ENCODE measurements around the gene UBXN7. TPM values are rescaled to one million over a fixed set of nuclear protein-coding genes. Genes with fewer than 3 reads are reported as not detected.

The UBXN7 gene
- polyA plus RNA-seq, 1 of the 3 experiments (the other 2 are of a cell fraction) = 6.4 TPM

- WGBS (ENCODE audit: low lambda C conversion rate) = 94% methylated on average over 2 of the region's 2 CpGs
- POLR2A ChIA-PET = no interaction called here
Observed at GRCh38 chr3:196340466-196340865, 91.8 kb downstream of the UBXN7 start.

GRCh38 chr3:196339493-196340254 is 92.6 kb downstream of the UBXN7 start:
- DNase-seq = no peak
- ChIA-PET POLR2A (no interaction called here), CTCF (interaction anchor here (1.5 kb wide), 1 partner anchor 15 kb away, joined by 6 read pairs; no protein-coding TSS in a partner anchor)
- Histone ChIP-seq H3K36me3 (replicated peaks in 1 of 2; ENCODE audit: control insufficient read depth in 1 of 2, insufficient read depth in 2 of 2, low read length in 1 of 2) (no peaks in the 10 kb centered on the region), H3K27ac (ENCODE audit: low read depth in 2 of 2, low read length in 1 of 2) (peak overlapping the region in 1 of 2 experiments; percentile 38; a peak in 1 of 4 replicates), H2AFZ (ENCODE audit: low read depth) (0 out of 2 replicates have a peak overlapping the region, but pooled peaks have one; percentile 7), H3K9me3 (no peaks in the 10 kb centered on the region), H4K20me1 (ENCODE audit: insufficient read depth) (no peaks in the 10 kb centered on the region), H3K27me3 (ENCODE audit: insufficient read depth) (no peaks in the 10 kb centered on the region), H3K4me2 (no peak overlapping the region), H3K4me1 (ENCODE audit: control insufficient read depth in 1 of 2, insufficient read depth in 2 of 2, low read depth in 1 of 2, low read length in 1 of 2) (no peaks in the 10 kb centered on the region), H3F3A (replicated peaks; ENCODE audit: insufficient read depth) (no peaks in the 10 kb centered on the region), H3K9me2 (no peaks in the 10 kb centered on the region), H3K4me3 (ENCODE audit: low read depth in 2 of 2, low read length in 1 of 2) (no peak overlapping the region), H3K79me2 (ENCODE audit: insufficient read depth) (no peaks in the 10 kb centered on the region), H3K9ac (no peak overlapping the region)
- 0 out of 2 replicates have a peak, but pooled peaks have one; percentile 38 for TF ChIP-seq FOSL2 (IDR thresholded peaks at IDR 0.05; ENCODE audit: borderline replicate concordance, low read depth)
- TF ChIP-seq RFX5 (IDR thresholded peaks at IDR 0.05; ENCODE audit: low read length) = no peak
- WGBS (ENCODE audit: low lambda C conversion rate) = 88% methylated on average over 21 of the region's 21 CpGs

More at GRCh38 chr3:196340466-196340865, 91.8 kb downstream of the UBXN7 start:
- H3K9me3 ChIP-seq = no peaks in the 10 kb centered on the region
- H3K4me1 ChIP-seq (ENCODE audit: control insufficient read depth in 1 of 2, insufficient read depth in 2 of 2, low read depth in 1 of 2, low read length in 1 of 2) = no peaks in the 10 kb centered on the region
- no peak overlapping the region for H3K4me3 ChIP-seq (ENCODE audit: low read depth in 2 of 2, low read length in 1 of 2)
- H4K20me1 ChIP-seq (ENCODE audit: insufficient read depth) = no peaks in the 10 kb centered on the region
- no peak overlapping the region for H3K27ac ChIP-seq (ENCODE audit: low read depth in 2 of 2, low read length in 1 of 2)
- H3K79me2 ChIP-seq (ENCODE audit: insufficient read depth) = no peaks in the 10 kb centered on the region
- H3K9ac ChIP-seq = no peak overlapping the region
- H3K36me3 ChIP-seq (replicated peaks in 1 of 2; ENCODE audit: control insufficient read depth in 1 of 2, insufficient read depth in 2 of 2, low read length in 1 of 2) = no peaks in the 10 kb centered on the region
- no peaks in the 10 kb centered on the region for H3K9me2 ChIP-seq
- no peak for TF ChIP-seq CTCF (IDR thresholded peaks at IDR 0.05)
- no peak for TF ChIP-seq FOXJ3 (CRISPR knock-in tag; IDR thresholded peaks at IDR 0.05)
- CTCF ChIA-PET = no interaction called here
- H3K27me3 ChIP-seq (ENCODE audit: insufficient read depth) = no peaks in the 10 kb centered on the region
- no peak overlapping the region for H2AFZ ChIP-seq (ENCODE audit: low read depth)
- no peak overlapping the region for H3K4me2 ChIP-seq
- no peaks in the 10 kb centered on the region for H3F3A ChIP-seq (replicated peaks; ENCODE audit: insufficient read depth)
- no peak for DNase-seq

GRCh38 chr3:196339044-196339443 is 93.2 kb downstream of the UBXN7 start:
- Histone ChIP-seq H3K9me3 (no peaks in the 10 kb centered on the region), H3K27ac (ENCODE audit: low read depth in 2 of 2, low read length in 1 of 2) (peak overlapping the region in 1 of 2 experiments; percentile 38; a peak in 1 of 4 replicates), H3K9ac (no peak overlapping the region), H4K20me1 (ENCODE audit: insufficient read depth) (no peaks in the 10 kb centered on the region), H3K4me3 (ENCODE audit: low read depth in 2 of 2, low read length in 1 of 2) (no peak overlapping the region), H3K9me2 (no peaks in the 10 kb centered on the region), H3K36me3 (replicated peaks in 1 of 2; ENCODE audit: control insufficient read depth in 1 of 2, insufficient read depth in 2 of 2, low read length in 1 of 2) (no peaks in the 10 kb centered on the region), H3F3A (replicated peaks; ENCODE audit: insufficient read depth) (no peaks in the 10 kb centered on the region), H3K27me3 (ENCODE audit: insufficient read depth) (no peaks in the 10 kb centered on the region), H3K79me2 (ENCODE audit: insufficient read depth) (no peaks in the 10 kb centered on the region), H3K4me1 (ENCODE audit: control insufficient read depth in 1 of 2, insufficient read depth in 2 of 2, low read depth in 1 of 2, low read length in 1 of 2) (no peaks in the 10 kb centered on the region), H2AFZ (ENCODE audit: low read depth) (no peak overlapping the region), H3K4me2 (no peak overlapping the region)
- ChIA-PET POLR2A (no interaction called here), CTCF (interaction anchor here (1.5 kb wide), 1 partner anchor 15 kb away, joined by 6 read pairs; no protein-coding TSS in a partner anchor)
- WGBS (ENCODE audit: low lambda C conversion rate) = 94% methylated on average over 6 of the region's 6 CpGs
- DNase-seq = no peak
- TF ChIP-seq TEAD4 (IDR thresholded peaks at IDR 0.05; ENCODE audit: borderline replicate concordance, insufficient read depth) (no peak), MAX (IDR thresholded peaks at IDR 0.05; ENCODE audit: low read depth) (no peak), EP300 (IDR thresholded peaks at IDR 0.05; ENCODE audit: borderline replicate concordance in 1 of 2, low read depth in 1 of 2, low read length in 1 of 2) (no peak), USF1 (IDR thresholded peaks at IDR 0.05; ENCODE audit: borderline replicate concordance, low read depth) (no peak), PBX3 (IDR thresholded peaks at IDR 0.05) (no peak), ZBTB33 (IDR thresholded peaks at IDR 0.05; ENCODE audit: borderline replicate concordance, low read depth) (no peak), SMC3 (IDR thresholded peaks at IDR 0.05; ENCODE audit: low read depth, low read length) (no peak)

All from SK-N-SH (cell line).